HS-5 (cell line): Measurements from ENCODE around the gene NT5C3B.
A peak's percentile ranks its signal among the peaks of the same experiment; 100 is the strongest.
"Not testable (repeated sequence)": the region's sequence is repeated elsewhere in the genome, so short reads cannot be mapped to it uniquely, and the experiment has no call there.

ENCODE experiments used
- DNase-seq: peaks from one replicate; pipeline ENCODE4 v3.0.0-alpha.2; 2012; ENCODE audit warnings: low read depth

The NT5C3B gene

GRCh38 chr17:41839448-41839847 is 3.4 kb upstream of the NT5C3B start:
- not testable (repeated sequence) for DNase-seq

GRCh38 chr17:41837761-41838538 is 1.9 kb upstream of the NT5C3B start, which contains the start of gene KLHL10:
KLHL10 (plus strand) TSS chr17:41837825; CDS start chr17:41837933, 108 bp downstream.
- DNase-seq: no peak

GRCh38 chr17:41836550-41837196 is 641 bp upstream of the NT5C3B start:
- no peak for DNase-seq

- DNase-seq: no peak
These were observed 725 bp downstream of the NT5C3B start for GRCh38 chr17:41835214-41835799.

GRCh38 chr17:41829961-41830360 is 6.1 kb downstream of the NT5C3B start:
- DNase-seq: not testable (repeated sequence)

GRCh38 chr17:41825175-41825845 is 10.7 kb downstream of the NT5C3B start:
- no peak for DNase-seq

GRCh38 chr17:41824086-41824485 is 11.9 kb downstream of the NT5C3B start:
- no peak for DNase-seq

GRCh38 chr17:41823580-41823979 is 12.5 kb downstream of the NT5C3B start:
- no peak for DNase-seq

- DNase-seq: no peak
These were observed 12.9 kb downstream of the NT5C3B start for GRCh38 chr17:41823141-41823524.

GRCh38 chr17:41822216-41823140 is 13.6 kb downstream of the NT5C3B start:
- no peak for DNase-seq

GRCh38 chr17:41821776-41822175 is 14.3 kb downstream of the NT5C3B start:
- no peak for DNase-seq

GRCh38 chr17:41818024-41818423 is 18.0 kb downstream of the NT5C3B start:
- no peak for DNase-seq

GRCh38 chr17:41816637-41817320 is 19.3 kb downstream of the NT5C3B start:
- no peak for DNase-seq

GRCh38 chr17:41814195-41814594 is 21.8 kb downstream of the NT5C3B start:
- DNase-seq: no peak

- DNase-seq: no peak
These were observed 22.3 kb downstream of the NT5C3B start for GRCh38 chr17:41813699-41814124.

- no peak for DNase-seq
These were observed 22.8 kb downstream of the NT5C3B start for GRCh38 chr17:41813152-41813680.

- DNase-seq: peak; percentile 54
These were observed 23.5 kb downstream of the NT5C3B start, which contains the start of gene FKBP10 for GRCh38 chr17:41812381-41813151. FKBP10 (plus strand) TSS chr17:41813004; CDS start chr17:41813035, 31 bp downstream.

- DNase-seq: peak; percentile 26
These were observed 24.3 kb downstream of the NT5C3B start, which contains the start of gene P3H4 for GRCh38 chr17:41811549-41812380. P3H4 (minus strand) TSS chr17:41811949; CDS start chr17:41811915, 34 bp downstream.
